Measurements from ENCODE around the gene FMC1.
A peak's percentile ranks its signal among the peaks of the same experiment; 100 is the strongest.

The FMC1 gene

GRCh38 chr7:139358541-139359365 is 17.6 kb downstream of the FMC1 start:
- no peak for DNase-seq (ENCODE audit: extremely low read depth, low read depth)

GRCh38 chr7:139359366-139360209 is 18.5 kb downstream of the FMC1 start, which contains the start of gene LUC7L2:
TSS of gene LUC7L2 (plus strand) at chr7:139359894. CDS start at chr7:139360262, 368 bp downstream.
- H3K4me3 ChIP-seq (replicated peaks; ENCODE audit: low read depth, low read length): peak within 1 kb of the TSS; percentile 82
- TF ChIP-seq CTCF (IDR thresholded peaks at IDR 0.05; ENCODE audit: low read depth, low read length, missing control alignments): no peak
- peak; percentile 92 for DNase-seq (ENCODE audit: extremely low read depth, low read depth)

More at GRCh38 chr7:139358541-139359365, 17.6 kb downstream of the FMC1 start:
- no peak for TF ChIP-seq CTCF (IDR thresholded peaks at IDR 0.05; ENCODE audit: low read depth, low read length, missing control alignments)
- H3K4me3 ChIP-seq (replicated peaks; ENCODE audit: low read depth, low read length): peak overlapping the region; percentile 82

GRCh38 chr7:139360210-139360947 is 19.2 kb downstream of the FMC1 start:
- peak overlapping the region; percentile 82 for H3K4me3 ChIP-seq (replicated peaks; ENCODE audit: low read depth, low read length)
- no peak for TF ChIP-seq CTCF (IDR thresholded peaks at IDR 0.05; ENCODE audit: low read depth, low read length, missing control alignments)
- DNase-seq (ENCODE audit: extremely low read depth, low read depth): peak; percentile 68

- DNase-seq (ENCODE audit: extremely low read depth, low read depth): no peak
- H3K4me3 ChIP-seq (replicated peaks; ENCODE audit: low read depth, low read length): peak overlapping the region; percentile 82
- no peak for TF ChIP-seq CTCF (IDR thresholded peaks at IDR 0.05; ENCODE audit: low read depth, low read length, missing control alignments)
Measured at GRCh38 chr7:139360948-139361307, 19.8 kb downstream of the FMC1 start.

- peak overlapping the region; percentile 82 for H3K4me3 ChIP-seq (replicated peaks; ENCODE audit: low read depth, low read length)
- DNase-seq (ENCODE audit: extremely low read depth, low read depth): no peak
- TF ChIP-seq CTCF (IDR thresholded peaks at IDR 0.05; ENCODE audit: low read depth, low read length, missing control alignments): no peak
Measured at GRCh38 chr7:139361523-139361922, 20.4 kb downstream of the FMC1 start.

- H3K4me3 ChIP-seq (replicated peaks; ENCODE audit: low read depth, low read length): peak overlapping the region; percentile 82
- TF ChIP-seq CTCF (IDR thresholded peaks at IDR 0.05; ENCODE audit: low read depth, low read length, missing control alignments): no peak
- no peak for DNase-seq (ENCODE audit: extremely low read depth, low read depth)
Measured at GRCh38 chr7:139362302-139362701, 21.2 kb downstream of the FMC1 start.
